GM12878 (cell line): ENCODE data around the gene STK32B.

Experiments
- DPF2 ChIP-seq: fragments of 450-650 bp; IDR thresholded peaks from 2 replicates; pipeline ENCODE4 v1.6.1; 2017; ENCODE audit warnings: mild to moderate bottlenecking
- ZNF274 ChIP-seq: IDR thresholded peaks from one replicate; pipeline ENCODE4 v1.8.0; 2011; ENCODE audit not compliant: insufficient read length, insufficient read depth

DNA sequence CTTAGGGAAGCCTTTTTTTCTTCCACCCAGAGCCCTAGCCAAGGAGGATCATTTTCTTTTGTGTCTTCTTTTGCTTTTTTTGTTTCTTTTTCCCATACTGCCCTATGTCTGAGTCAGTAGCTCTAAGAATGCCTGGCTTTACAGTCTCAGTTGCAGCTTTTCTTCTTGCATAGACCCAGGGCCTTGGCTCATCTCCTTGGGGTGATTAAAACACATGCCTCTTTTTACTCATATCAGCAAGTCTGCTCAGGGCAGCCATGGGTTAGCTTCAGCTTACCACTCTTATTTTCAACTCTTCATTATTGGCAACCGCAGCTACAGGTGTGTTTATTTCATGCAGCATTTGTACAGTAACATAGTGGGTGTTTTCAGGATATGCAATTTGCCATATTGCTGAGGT is 196.5 kb downstream of the STK32B start:
- TF ChIP-seq ZNF274 (no peak), DPF2 (no peak)
